Psoas muscle (tissue), 8 donors: ENCODE results near the gene SLC35E1. TPM values are rescaled to one million over a fixed set of nuclear protein-coding genes. Genes with fewer than 3 reads are reported as not detected.

Experiments used
- ATAC-seq, 4 donors: fragments of 200-7000 bp; cut with Tn5 transposase; one replicate each; pipeline ENCODE4 v1.9.1; 2020; ENCODE audit warnings: moderate library complexity in 3 of 4, mild to moderate bottlenecking in 2 of 4
- DNase-seq, 2 donors: peaks; one replicate each; pipeline ENCODE4 v3.0.0-alpha.2; 2020
- H3K27ac ChIP-seq: fragments of 200-600 bp; one replicate; pipeline ENCODE4 v1.8.0; 2022
- H3K27me3 ChIP-seq, 3 donors: fragments of 200-600 bp in 1 of 3; one replicate each; pipeline versions ENCODE4 v1.6.1 to v1.8.0; 2013 to 2022; ENCODE audit warnings: low read length in 2 of 3, mild to moderate bottlenecking in 2 of 3, moderate library complexity in 1 of 3; ENCODE audit not compliant: insufficient read depth in 3 of 3
- H3K36me3 ChIP-seq, 2 donors: fragments of 200-600 bp in 1 of 2; one replicate each; pipeline versions ENCODE4 v1.6.1 to v1.8.0; 2013 to 2022; ENCODE audit warnings: low read depth in 1 of 2, mild to moderate bottlenecking in 1 of 2, moderate library complexity in 1 of 2; ENCODE audit not compliant: insufficient read depth in 1 of 2
- H3K4me1 ChIP-seq: fragments of 200-600 bp; one replicate; pipeline ENCODE4 v1.8.0; 2022
- H3K4me3 ChIP-seq: fragments of 200-600 bp; one replicate; pipeline ENCODE4 v1.8.0; 2022; ENCODE audit warnings: mild to moderate bottlenecking
- H3K9me3 ChIP-seq: fragments of 200-600 bp; one replicate; pipeline ENCODE4 v1.8.0; 2022
- CTCF ChIP-seq: fragments of 200-600 bp; IDR thresholded peaks from one replicate; pipeline ENCODE4 v1.8.0; 2022; ENCODE audit warnings: antibody characterized with exemption
- WGBS, 3 donors: extraction: QIAGEN DNeasy Blood & Tissue Kit; methylation state at CpG; one replicate each; pipeline versions ENCODE4 v1.1.6 to v1.1.7; 2013; 5-methylcytosine and 5-hydroxymethylcytosine counted together
- intact Hi-C, 2 donors: fragments of 100-400 bp; cut with DNase I; formaldehyde crosslinking; loops; one replicate each; pipeline versions ENCODE4 v1.11.0 to v1.14.2; 2022
- polyA plus RNA-seq, 3 donors: library from polyadenylated mRNA; stranded (reverse); fragments of 200-250 nt; gene quantifications; one replicate each; pipeline ENCODE4 v1.2.3, GENCODE V29; 2013
- total RNA-seq, 4 donors: library from RNA; stranded (reverse); fragmentation: NEBNext Ultra II Directional in 2 of 4; extraction: Animal tissue kit (Norgen Biotek cat#: 25700) in 2 of 4; gene quantifications; one replicate each; pipeline versions ENCODE4 v1.2.1 to v1.2.4, GENCODE V29; 2021 to 2023
- donor health status: healthy with polysubstance abuse.
- donor health status: DM: no; HTN: no; CAD: no; lungs with moderate emphysema.
- donor health status: Bipolar disorder and iron deficiency.
- donor health status: healthy.
- donor health status: DM: yes; HTN: yes; CAD: no.
- donor health status: DM: no; HTN: no; CAD: no.
- donor health status: DM: no; HTN: no; CAD: no.
- donor health status: DM: yes; HTN: yes; CAD: no.

SLC35E1 gene
- total and polyA plus RNA-seq, 7 donors = 17.1 to 42.1 (median 27.4) TPM

GRCh38 chr19:16536130-16536529 lies 36.1 kb downstream of the SLC35E1 start:
- DNase-seq (no peak), ATAC-seq (no peak)
- intact Hi-C loops = no loop called here
- no peak for TF ChIP-seq CTCF
- Histone ChIP-seq H3K9me3 (no peaks in the 10 kb centered on the region), H3K27ac (no peak overlapping the region), H3K4me3 (no peak overlapping the region), H3K27me3 (no peaks in the 10 kb centered on the region), H3K36me3 (peaks cover 8 to 82% of the 10 kb centered on the region in 2 donors), H3K4me1 (peaks cover 15% of the 10 kb centered on the region)
- WGBS, 3 donors = 88 to 93% (median 89%) methylated on average over 9 of the region's 9 CpGs

GRCh38 chr19:16535381-16535780 lies 36.8 kb downstream of the SLC35E1 start:
- no peak overlapping the region for H3K4me3 ChIP-seq
- H3K9me3 ChIP-seq = no peaks in the 10 kb centered on the region
- 92 to 93% (median 92%) methylated on average over 17 to 18 of the region's 18 CpGs for WGBS, 3 donors
- peaks cover 7% of the 10 kb centered on the region for H3K4me1 ChIP-seq
- no peak for TF ChIP-seq CTCF
- ATAC-seq (no peak), DNase-seq (no peak)
- H3K27ac ChIP-seq = no peak overlapping the region
- no peaks in the 10 kb centered on the region for H3K27me3 ChIP-seq
- peaks cover 10 to 82% of the 10 kb centered on the region in 2 donors for H3K36me3 ChIP-seq
- intact Hi-C loops = no loop called here

GRCh38 chr19:16532440-16533234 lies 39.6 kb downstream of the SLC35E1 start:
- no peak for ATAC-seq
- WGBS, 3 donors = 92 to 93% (median 92%) methylated on average over 43 to 47 of the region's 47 CpGs
- no peak for TF ChIP-seq CTCF
- Histone ChIP-seq H3K27ac (no peak overlapping the region), H3K36me3 (peaks cover 10 to 93% of the 10 kb centered on the region in 2 donors), H3K4me1 (no peaks in the 10 kb centered on the region), H3K9me3 (no peaks in the 10 kb centered on the region), H3K4me3 (no peak overlapping the region), H3K27me3 (no peaks in the 10 kb centered on the region)
- intact Hi-C loops = no loop called here
- no peak for DNase-seq

- no peaks in the 10 kb centered on the region for H3K4me1 ChIP-seq
- TF ChIP-seq CTCF = no peak
- 92 to 96% (median 95%) methylated on average over 12 of the region's 12 CpGs for WGBS, 3 donors
- no peak overlapping the region for H3K4me3 ChIP-seq
- no peaks in the 10 kb centered on the region for H3K27me3 ChIP-seq
- peaks cover 14 to 100% of the 10 kb centered on the region in 2 donors for H3K36me3 ChIP-seq
- ATAC-seq = no peak
- intact Hi-C loops = no loop called here
- H3K9me3 ChIP-seq = no peaks in the 10 kb centered on the region
- no peak overlapping the region for H3K27ac ChIP-seq
- DNase-seq = no peak
Measured at GRCh38 chr19:16531380-16531669, 40.9 kb downstream of the SLC35E1 start.
